ENCODE data around the gene KCNC3. TPM values are rescaled to one million over a fixed set of nuclear protein-coding genes. Genes with fewer than 3 reads are reported as not detected.

Gene KCNC3
- total and polyA plus RNA-seq, 2 of the 13 experiments (the other 11 are each of a cell fraction or from before 2014, with no cell fraction given) = 0.29 to 1.7 TPM

- TF ChIP-seq ZBTB40 (IDR thresholded peaks at IDR 0.05) (no peak), ZBTB40 (CRISPR knock-in tag; IDR thresholded peaks at IDR 0.05) (no peak), ZBTB8A (CRISPR knock-in tag; IDR thresholded peaks at IDR 0.05; ENCODE audit: borderline replicate concordance, low read depth) (no peak)
Observed at GRCh38 chr19:50309396-50310125, 19.6 kb downstream of the KCNC3 start (continued).

All from HepG2 (cell line).